GM23338 (cell line): ENCODE measurements around the gene UBTF. TPM values are rescaled to one million over a fixed set of nuclear protein-coding genes. Genes with fewer than 3 reads are reported as not detected.

Source experiments
- ATAC-seq: fragments of 200-7000 bp; cut with Tn5 transposase; 3 replicates; pipeline ENCODE4 v1.9.1; 2020
- DNase-seq: peaks from one replicate; pipeline ENCODE4 v3.0.0-alpha.2; 2015; ENCODE audit warnings: low spot score
- H2AFZ ChIP-seq: fragments of 200-600 bp; sonication (generic); 2 replicates; pipeline ENCODE4 v1.8.0; 2016; ENCODE audit warnings: antibody characterized with exemption, mild to moderate bottlenecking, moderate library complexity
- H3F3A ChIP-seq: fragments of 200-600 bp; sonication (generic); replicated peaks from 2 replicates; pipeline ENCODE4 v1.8.0; 2017; ENCODE audit warnings: antibody characterized with exemption, mixed run types, low read depth
- H3K27ac ChIP-seq: fragments of 200-600 bp; sonication (generic); 2 replicates; pipeline ENCODE4 v1.6.1; 2016; ENCODE audit warnings: low read depth
- H3K27me3 ChIP-seq: fragments of 200-600 bp; sonication (generic); 2 replicates; pipeline ENCODE4 v1.8.0; 2016; ENCODE audit warnings: mild to moderate bottlenecking, mixed run types, moderate library complexity; ENCODE audit not compliant: insufficient read depth
- H3K36me3 ChIP-seq: fragments of 200-600 bp; sonication (generic); 2 replicates; pipeline ENCODE4 v1.8.0; 2016; ENCODE audit warnings: mild to moderate bottlenecking; ENCODE audit not compliant: insufficient read depth
- H3K4me1 ChIP-seq: fragments of 200-600 bp; sonication (generic); 2 replicates; pipeline ENCODE4 v1.8.0; 2016; ENCODE audit warnings: mild to moderate bottlenecking, moderate library complexity; ENCODE audit not compliant: insufficient read depth
- H3K4me2 ChIP-seq: fragments of 200-600 bp; sonication (generic); 2 replicates; pipeline ENCODE4 v1.7.1; 2017; ENCODE audit warnings: mixed run types
- H3K4me3 ChIP-seq: fragments of 200-600 bp; sonication (generic); 2 replicates; pipeline ENCODE4 v1.6.1; 2016; ENCODE audit warnings: mixed run types
- H3K79me2 ChIP-seq: fragments of 200-600 bp; sonication (generic); replicated peaks from 2 replicates; pipeline ENCODE4 v1.8.0; 2017; ENCODE audit warnings: mild to moderate bottlenecking; ENCODE audit not compliant: insufficient read depth
- H3K9me2 ChIP-seq: fragments of 200-600 bp; sonication (generic); 2 replicates; pipeline ENCODE4 v1.8.0; 2017; ENCODE audit not compliant: insufficient read depth
- H4K20me1 ChIP-seq: fragments of 200-600 bp; sonication (generic); replicated peaks from 2 replicates; pipeline ENCODE4 v1.8.0; 2017; ENCODE audit warnings: mild to moderate bottlenecking; ENCODE audit not compliant: insufficient read depth
- H3K27ac Mint-ChIP-seq: 2 replicates; pipeline ENCODE4 v1.8.0; 2020; ENCODE audit warnings: inconsistent platforms, mild to moderate bottlenecking, moderate library complexity, mixed read lengths
- H3K27me3 Mint-ChIP-seq: 3 replicates; pipeline ENCODE4 v1.8.0; 2022; ENCODE audit warnings: low read depth, mild to moderate bottlenecking, moderate library complexity, mixed read lengths, inconsistent platforms; ENCODE audit not compliant: insufficient read depth, poor library complexity
- H3K36me3 Mint-ChIP-seq: 3 replicates; pipeline ENCODE4 v1.8.0; 2021; ENCODE audit warnings: low read depth, mild to moderate bottlenecking, inconsistent platforms, moderate library complexity, mixed read lengths
- H3K4me1 Mint-ChIP-seq: 3 replicates; pipeline ENCODE4 v1.8.0; 2020; ENCODE audit warnings: mild to moderate bottlenecking, inconsistent platforms, mixed read lengths
- H3K4me3 Mint-ChIP-seq: 3 replicates; pipeline ENCODE4 v1.8.0; 2021; ENCODE audit warnings: moderate library complexity, mild to moderate bottlenecking, inconsistent platforms, mixed read lengths
- H3K9me3 Mint-ChIP-seq: 3 replicates; pipeline ENCODE4 v1.8.0; 2020; ENCODE audit warnings: moderate library complexity, mild to moderate bottlenecking, inconsistent platforms, mixed read lengths
- CREB1 ChIP-seq: fragments of 250-450 bp; sonication (Bioruptor Pico); IDR thresholded peaks from 2 replicates; pipeline ENCODE4 v1.5.0; 2020; ENCODE audit warnings: low read depth, mild to moderate bottlenecking, moderate library complexity
- EZH2 ChIP-seq: fragments of 200-600 bp; sonication (generic); IDR thresholded peaks from one replicate; pipeline ENCODE4 v1.8.0; 2017; ENCODE audit warnings: antibody characterized with exemption, mild to moderate bottlenecking, low read depth; ENCODE audit not compliant: unreplicated experiment
- EZH2phosphoT487 ChIP-seq: fragments of 200-600 bp; sonication (generic); IDR thresholded peaks from one replicate; pipeline ENCODE4 v1.8.1; 2018; ENCODE audit warnings: antibody characterized with exemption; ENCODE audit not compliant: unreplicated experiment
- JUNB ChIP-seq: IDR thresholded peaks from one replicate; pipeline ENCODE4 v1.6.1; 2016; ENCODE audit warnings: antibody characterized with exemption; ENCODE audit not compliant: unreplicated experiment
- NANOG ChIP-seq: IDR thresholded peaks from 2 replicates; pipeline ENCODE4 v1.6.1; 2016; ENCODE audit warnings: antibody characterized with exemption, borderline replicate concordance
- POLR2AphosphoS5 ChIP-seq: IDR thresholded peaks from 2 replicates; pipeline ENCODE4 v1.6.1; 2016; ENCODE audit warnings: antibody characterized with exemption, low read depth
- STAT1 ChIP-seq: IDR thresholded peaks from one replicate; pipeline ENCODE4 v1.6.1; 2016; ENCODE audit warnings: antibody characterized with exemption; ENCODE audit not compliant: unreplicated experiment
- ZNF114 ChIP-seq: fragments of 250-450 bp; sonication (Bioruptor Pico); IDR thresholded peaks from 2 replicates; pipeline ENCODE4 v1.5.0; 2020; ENCODE audit warnings: mild to moderate bottlenecking, moderate library complexity
- ZNF331 ChIP-seq: fragments of 250-450 bp; sonication (Bioruptor Pico); IDR thresholded peaks from 2 replicates; pipeline ENCODE4 v1.5.0; 2020; ENCODE audit warnings: low read depth, mild to moderate bottlenecking, moderate library complexity
- polyA plus RNA-seq: library from polyadenylated mRNA; unstranded; fragments of >200 nt; fragmentation: Nextera tagmentation; extraction: Ambion mirVana; gene quantifications from 2 replicates; pipeline ENCODE4 v1.2.1, GENCODE V29; 2016
- total RNA-seq: library from RNA; depleted of rRNA; stranded (reverse); fragments of >200 nt; shearing (Covaris generic); gene quantifications from 2 replicates; pipeline ENCODE4 v1.2.3, GENCODE V29; 2014
- TF ChIP-seq, protein P1 (sequence below), 2 experiments: fragments of 200-600 bp in 1 of 2; sonication (generic) in 1 of 2; conservative IDR thresholded peaks; 2 replicates each; pipeline versions ENCODE4 v1.5.1 to v1.6.1; 2016 to 2017; ENCODE audit warnings: antibody characterized with exemption in 2 of 2, low read depth in 2 of 2, mild to moderate bottlenecking in 2 of 2, moderate library complexity in 1 of 2
- TF ChIP-seq, protein P2 (sequence below): IDR thresholded peaks from one replicate; pipeline ENCODE4 v1.6.1; 2018; ENCODE audit warnings: antibody characterized with exemption; ENCODE audit not compliant: unreplicated experiment
- TF ChIP-seq, protein P3 (sequence below): fragments of 250-450 bp; sonication (Bioruptor Pico); IDR thresholded peaks from 2 replicates; pipeline ENCODE4 v1.5.0; 2020; ENCODE audit warnings: mild to moderate bottlenecking, moderate library complexity
- TF ChIP-seq, protein P4 (sequence below): IDR thresholded peaks from 2 replicates; pipeline ENCODE4 v1.6.1; 2016; ENCODE audit warnings: antibody characterized with exemption

Gene UBTF
- total and polyA plus RNA-seq, 2 experiments from 2014 or later: 29.9 to 62.2 TPM

- Histone ChIP-seq H3K4me3 (no peak overlapping the region), H3F3A (no peaks in the 10 kb centered on the region), H3K36me3 (no peaks in the 10 kb centered on the region), H3K27me3 (no peaks in the 10 kb centered on the region), H3K4me1 (no peaks in the 10 kb centered on the region), H3K9me2 (no peaks in the 10 kb centered on the region), H3K4me2 (no peak overlapping the region), H2AFZ (no peak overlapping the region), H4K20me1 (no peaks in the 10 kb centered on the region), H3K27ac (no peak overlapping the region), H3K79me2 (no peaks in the 10 kb centered on the region)
- no peak overlapping the region for H3K27ac Mint-ChIP-seq
- peaks cover 10% of the 10 kb centered on the region for H3K27me3 Mint-ChIP-seq
- H3K36me3 Mint-ChIP-seq: no peaks in the 10 kb centered on the region
- TF ChIP-seq POLR2AphosphoS5 (no peak), NANOG (no peak), STAT1 (no peak), ZNF331 (no peak), EZH2 (no peak), JUNB (no peak), ZNF114 (CRISPR knock-in tag) (no peak), EZH2phosphoT487 (no peak), CREB1 (CRISPR knock-in tag) (no peak)
- TF ChIP-seq, protein P1, sequence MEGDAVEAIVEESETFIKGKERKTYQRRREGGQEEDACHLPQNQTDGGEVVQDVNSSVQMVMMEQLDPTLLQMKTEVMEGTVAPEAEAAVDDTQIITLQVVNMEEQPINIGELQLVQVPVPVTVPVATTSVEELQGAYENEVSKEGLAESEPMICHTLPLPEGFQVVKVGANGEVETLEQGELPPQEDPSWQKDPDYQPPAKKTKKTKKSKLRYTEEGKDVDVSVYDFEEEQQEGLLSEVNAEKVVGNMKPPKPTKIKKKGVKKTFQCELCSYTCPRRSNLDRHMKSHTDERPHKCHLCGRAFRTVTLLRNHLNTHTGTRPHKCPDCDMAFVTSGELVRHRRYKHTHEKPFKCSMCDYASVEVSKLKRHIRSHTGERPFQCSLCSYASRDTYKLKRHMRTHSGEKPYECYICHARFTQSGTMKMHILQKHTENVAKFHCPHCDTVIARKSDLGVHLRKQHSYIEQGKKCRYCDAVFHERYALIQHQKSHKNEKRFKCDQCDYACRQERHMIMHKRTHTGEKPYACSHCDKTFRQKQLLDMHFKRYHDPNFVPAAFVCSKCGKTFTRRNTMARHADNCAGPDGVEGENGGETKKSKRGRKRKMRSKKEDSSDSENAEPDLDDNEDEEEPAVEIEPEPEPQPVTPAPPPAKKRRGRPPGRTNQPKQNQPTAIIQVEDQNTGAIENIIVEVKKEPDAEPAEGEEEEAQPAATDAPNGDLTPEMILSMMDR (conservative IDR thresholded peaks at IDR 0.05; ENCODE audit: low read depth in 2 of 2): no peak
- TF ChIP-seq, protein P2, sequence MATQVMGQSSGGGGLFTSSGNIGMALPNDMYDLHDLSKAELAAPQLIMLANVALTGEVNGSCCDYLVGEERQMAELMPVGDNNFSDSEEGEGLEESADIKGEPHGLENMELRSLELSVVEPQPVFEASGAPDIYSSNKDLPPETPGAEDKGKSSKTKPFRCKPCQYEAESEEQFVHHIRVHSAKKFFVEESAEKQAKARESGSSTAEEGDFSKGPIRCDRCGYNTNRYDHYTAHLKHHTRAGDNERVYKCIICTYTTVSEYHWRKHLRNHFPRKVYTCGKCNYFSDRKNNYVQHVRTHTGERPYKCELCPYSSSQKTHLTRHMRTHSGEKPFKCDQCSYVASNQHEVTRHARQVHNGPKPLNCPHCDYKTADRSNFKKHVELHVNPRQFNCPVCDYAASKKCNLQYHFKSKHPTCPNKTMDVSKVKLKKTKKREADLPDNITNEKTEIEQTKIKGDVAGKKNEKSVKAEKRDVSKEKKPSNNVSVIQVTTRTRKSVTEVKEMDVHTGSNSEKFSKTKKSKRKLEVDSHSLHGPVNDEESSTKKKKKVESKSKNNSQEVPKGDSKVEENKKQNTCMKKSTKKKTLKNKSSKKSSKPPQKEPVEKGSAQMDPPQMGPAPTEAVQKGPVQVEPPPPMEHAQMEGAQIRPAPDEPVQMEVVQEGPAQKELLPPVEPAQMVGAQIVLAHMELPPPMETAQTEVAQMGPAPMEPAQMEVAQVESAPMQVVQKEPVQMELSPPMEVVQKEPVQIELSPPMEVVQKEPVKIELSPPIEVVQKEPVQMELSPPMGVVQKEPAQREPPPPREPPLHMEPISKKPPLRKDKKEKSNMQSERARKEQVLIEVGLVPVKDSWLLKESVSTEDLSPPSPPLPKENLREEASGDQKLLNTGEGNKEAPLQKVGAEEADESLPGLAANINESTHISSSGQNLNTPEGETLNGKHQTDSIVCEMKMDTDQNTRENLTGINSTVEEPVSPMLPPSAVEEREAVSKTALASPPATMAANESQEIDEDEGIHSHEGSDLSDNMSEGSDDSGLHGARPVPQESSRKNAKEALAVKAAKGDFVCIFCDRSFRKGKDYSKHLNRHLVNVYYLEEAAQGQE: no peak
- TF ChIP-seq, protein P3, sequence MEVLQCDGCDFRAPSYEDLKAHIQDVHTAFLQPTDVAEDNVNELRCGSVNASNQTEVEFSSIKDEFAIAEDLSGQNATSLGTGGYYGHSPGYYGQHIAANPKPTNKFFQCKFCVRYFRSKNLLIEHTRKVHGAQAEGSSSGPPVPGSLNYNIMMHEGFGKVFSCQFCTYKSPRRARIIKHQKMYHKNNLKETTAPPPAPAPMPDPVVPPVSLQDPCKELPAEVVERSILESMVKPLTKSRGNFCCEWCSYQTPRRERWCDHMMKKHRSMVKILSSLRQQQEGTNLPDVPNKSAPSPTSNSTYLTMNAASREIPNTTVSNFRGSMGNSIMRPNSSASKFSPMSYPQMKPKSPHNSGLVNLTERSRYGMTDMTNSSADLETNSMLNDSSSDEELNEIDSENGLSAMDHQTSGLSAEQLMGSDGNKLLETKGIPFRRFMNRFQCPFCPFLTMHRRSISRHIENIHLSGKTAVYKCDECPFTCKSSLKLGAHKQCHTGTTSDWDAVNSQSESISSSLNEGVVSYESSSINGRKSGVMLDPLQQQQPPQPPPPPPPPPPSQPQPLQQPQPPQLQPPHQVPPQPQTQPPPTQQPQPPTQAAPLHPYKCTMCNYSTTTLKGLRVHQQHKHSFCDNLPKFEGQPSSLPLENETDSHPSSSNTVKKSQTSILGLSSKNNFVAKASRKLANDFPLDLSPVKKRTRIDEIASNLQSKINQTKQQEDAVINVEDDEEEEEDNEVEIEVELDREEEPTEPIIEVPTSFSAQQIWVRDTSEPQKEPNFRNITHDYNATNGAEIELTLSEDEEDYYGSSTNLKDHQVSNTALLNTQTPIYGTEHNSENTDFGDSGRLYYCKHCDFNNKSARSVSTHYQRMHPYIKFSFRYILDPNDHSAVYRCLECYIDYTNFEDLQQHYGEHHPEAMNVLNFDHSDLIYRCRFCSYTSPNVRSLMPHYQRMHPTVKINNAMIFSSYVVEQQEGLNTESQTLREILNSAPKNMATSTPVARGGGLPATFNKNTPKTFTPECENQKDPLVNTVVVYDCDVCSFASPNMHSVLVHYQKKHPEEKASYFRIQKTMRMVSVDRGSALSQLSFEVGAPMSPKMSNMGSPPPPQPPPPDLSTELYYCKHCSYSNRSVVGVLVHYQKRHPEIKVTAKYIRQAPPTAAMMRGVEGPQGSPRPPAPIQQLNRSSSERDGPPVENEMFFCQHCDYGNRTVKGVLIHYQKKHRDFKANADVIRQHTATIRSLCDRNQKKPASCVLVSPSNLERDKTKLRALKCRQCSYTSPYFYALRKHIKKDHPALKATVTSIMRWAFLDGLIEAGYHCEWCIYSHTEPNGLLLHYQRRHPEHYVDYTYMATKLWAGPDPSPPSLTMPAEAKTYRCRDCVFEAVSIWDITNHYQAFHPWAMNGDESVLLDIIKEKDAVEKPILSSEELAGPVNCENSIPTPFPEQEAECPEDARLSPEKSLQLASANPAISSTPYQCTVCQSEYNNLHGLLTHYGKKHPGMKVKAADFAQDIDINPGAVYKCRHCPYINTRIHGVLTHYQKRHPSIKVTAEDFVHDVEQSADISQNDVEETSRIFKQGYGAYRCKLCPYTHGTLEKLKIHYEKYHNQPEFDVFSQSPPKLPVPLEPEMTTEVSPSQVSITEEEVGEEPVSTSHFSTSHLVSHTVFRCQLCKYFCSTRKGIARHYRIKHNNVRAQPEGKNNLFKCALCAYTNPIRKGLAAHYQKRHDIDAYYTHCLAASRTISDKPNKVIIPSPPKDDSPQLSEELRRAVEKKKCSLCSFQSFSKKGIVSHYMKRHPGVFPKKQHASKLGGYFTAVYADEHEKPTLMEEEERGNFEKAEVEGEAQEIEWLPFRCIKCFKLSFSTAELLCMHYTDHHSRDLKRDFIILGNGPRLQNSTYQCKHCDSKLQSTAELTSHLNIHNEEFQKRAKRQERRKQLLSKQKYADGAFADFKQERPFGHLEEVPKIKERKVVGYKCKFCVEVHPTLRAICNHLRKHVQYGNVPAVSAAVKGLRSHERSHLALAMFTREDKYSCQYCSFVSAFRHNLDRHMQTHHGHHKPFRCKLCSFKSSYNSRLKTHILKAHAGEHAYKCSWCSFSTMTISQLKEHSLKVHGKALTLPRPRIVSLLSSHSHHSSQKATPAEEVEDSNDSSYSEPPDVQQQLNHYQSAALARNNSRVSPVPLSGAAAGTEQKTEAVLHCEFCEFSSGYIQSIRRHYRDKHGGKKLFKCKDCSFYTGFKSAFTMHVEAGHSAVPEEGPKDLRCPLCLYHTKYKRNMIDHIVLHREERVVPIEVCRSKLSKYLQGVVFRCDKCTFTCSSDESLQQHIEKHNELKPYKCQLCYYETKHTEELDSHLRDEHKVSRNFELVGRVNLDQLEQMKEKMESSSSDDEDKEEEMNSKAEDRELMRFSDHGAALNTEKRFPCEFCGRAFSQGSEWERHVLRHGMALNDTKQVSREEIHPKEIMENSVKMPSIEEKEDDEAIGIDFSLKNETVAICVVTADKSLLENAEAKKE: no peak
- TF ChIP-seq, protein P4, sequence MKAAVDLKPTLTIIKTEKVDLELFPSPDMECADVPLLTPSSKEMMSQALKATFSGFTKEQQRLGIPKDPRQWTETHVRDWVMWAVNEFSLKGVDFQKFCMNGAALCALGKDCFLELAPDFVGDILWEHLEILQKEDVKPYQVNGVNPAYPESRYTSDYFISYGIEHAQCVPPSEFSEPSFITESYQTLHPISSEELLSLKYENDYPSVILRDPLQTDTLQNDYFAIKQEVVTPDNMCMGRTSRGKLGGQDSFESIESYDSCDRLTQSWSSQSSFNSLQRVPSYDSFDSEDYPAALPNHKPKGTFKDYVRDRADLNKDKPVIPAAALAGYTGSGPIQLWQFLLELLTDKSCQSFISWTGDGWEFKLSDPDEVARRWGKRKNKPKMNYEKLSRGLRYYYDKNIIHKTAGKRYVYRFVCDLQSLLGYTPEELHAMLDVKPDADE: no peak
- no peak for DNase-seq
- H3K4me1 Mint-ChIP-seq: peaks cover 5% of the 10 kb centered on the region; the same call in 1 of the 3 replicates
- no peak overlapping the region for H3K4me3 Mint-ChIP-seq
- no peaks in the 10 kb centered on the region for H3K9me3 Mint-ChIP-seq
- no peak for ATAC-seq
Measured at GRCh38 chr17:44267165-44267455, 47.6 kb upstream of the UBTF start.
